BE2C (cell line): Measurements from ENCODE around the gene ASCL2.

Source experiments
- DNase-seq: peaks from one replicate; pipeline ENCODE4 v3.0.0-alpha.2; 2020
- H3K27me3 ChIP-seq: fragments of 250-450 bp; sonication (Bioruptor Pico); 2 replicates; pipeline ENCODE4 v1.5.1; 2020; ENCODE audit warnings: mild to moderate bottlenecking
- H3K36me3 ChIP-seq: fragments of 250-450 bp; sonication (Bioruptor Pico); 2 replicates; pipeline ENCODE4 v1.5.1; 2020; ENCODE audit warnings: mild to moderate bottlenecking
- H3K4me1 ChIP-seq: fragments of 250-450 bp; sonication (Bioruptor Pico); 2 replicates; pipeline ENCODE4 v1.5.1; 2020
- H3K4me3 ChIP-seq: 2 replicates; pipeline ENCODE4 v1.5.1; 2011; ENCODE audit warnings: low read depth, low read length
- H3K9me3 ChIP-seq: fragments of 250-450 bp; sonication (Bioruptor Pico); 2 replicates; pipeline ENCODE4 v1.5.1; 2020
- CTCF ChIP-seq: IDR thresholded peaks from 2 replicates; pipeline ENCODE4 v1.5.1; 2012; ENCODE audit warnings: mild to moderate bottlenecking, low read depth, low read length

The ASCL2 gene

GRCh38 chr11:2267306-2267850 lies 3.0 kb downstream of the ASCL2 start:
- Histone ChIP-seq H3K27me3 (peaks cover 26% of the 10 kb centered on the region), H3K4me3 (no peak overlapping the region), H3K4me1 (no peaks in the 10 kb centered on the region), H3K9me3 (no peaks in the 10 kb centered on the region), H3K36me3 (no peaks in the 10 kb centered on the region)
- TF ChIP-seq CTCF, result no peak
- no peak for DNase-seq

GRCh38 chr11:2266586-2267305 lies 3.6 kb downstream of the ASCL2 start:
- Histone ChIP-seq H3K27me3 (peaks cover 26% of the 10 kb centered on the region), H3K4me1 (no peaks in the 10 kb centered on the region), H3K4me3 (no peak overlapping the region), H3K36me3 (no peaks in the 10 kb centered on the region), H3K9me3 (no peaks in the 10 kb centered on the region)
- no peak for DNase-seq
- no peak for TF ChIP-seq CTCF

DNA sequence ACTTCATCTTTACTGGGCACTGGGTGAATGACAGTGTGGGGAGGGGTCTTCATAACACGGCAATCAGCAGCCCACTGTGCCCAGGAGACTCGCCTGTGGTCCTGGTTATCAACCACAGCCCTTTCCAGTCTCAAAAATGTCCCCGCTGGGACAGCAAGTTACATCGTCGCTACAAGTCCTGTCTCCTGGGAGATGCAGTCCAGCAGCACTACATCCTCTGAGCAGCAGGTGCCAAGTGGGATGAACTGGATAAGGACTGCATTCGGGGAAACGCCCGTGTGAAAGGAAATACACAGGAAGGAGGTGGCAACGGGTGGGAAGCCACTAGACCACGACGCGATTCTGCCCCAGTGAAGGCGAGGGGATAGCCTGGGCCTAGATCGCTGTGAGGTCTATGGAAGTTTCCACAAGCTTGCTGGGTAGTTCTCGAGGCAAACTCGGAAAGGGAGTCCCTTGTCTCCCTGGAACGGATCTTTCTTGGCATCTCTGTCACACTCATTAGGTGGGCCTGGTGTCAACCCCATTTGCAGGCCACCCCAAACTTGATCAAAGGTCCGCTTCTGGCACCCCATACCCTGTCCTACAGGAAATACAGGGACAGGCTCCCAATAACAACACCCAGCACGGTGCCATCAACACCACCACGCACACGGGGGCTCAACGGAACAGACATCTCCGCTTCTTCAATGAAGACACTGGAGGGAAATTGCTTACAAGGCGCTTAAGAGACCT lies 4.4 kb downstream of the ASCL2 start:
- H3K27me3 ChIP-seq, result peaks cover 26% of the 10 kb centered on the region
- no peak for TF ChIP-seq CTCF
- H3K9me3 ChIP-seq, result no peaks in the 10 kb centered on the region
- no peak for DNase-seq
- no peaks in the 10 kb centered on the region for H3K4me1 ChIP-seq
- H3K4me3 ChIP-seq, result no peak overlapping the region
- H3K36me3 ChIP-seq, result no peaks in the 10 kb centered on the region

DNA sequence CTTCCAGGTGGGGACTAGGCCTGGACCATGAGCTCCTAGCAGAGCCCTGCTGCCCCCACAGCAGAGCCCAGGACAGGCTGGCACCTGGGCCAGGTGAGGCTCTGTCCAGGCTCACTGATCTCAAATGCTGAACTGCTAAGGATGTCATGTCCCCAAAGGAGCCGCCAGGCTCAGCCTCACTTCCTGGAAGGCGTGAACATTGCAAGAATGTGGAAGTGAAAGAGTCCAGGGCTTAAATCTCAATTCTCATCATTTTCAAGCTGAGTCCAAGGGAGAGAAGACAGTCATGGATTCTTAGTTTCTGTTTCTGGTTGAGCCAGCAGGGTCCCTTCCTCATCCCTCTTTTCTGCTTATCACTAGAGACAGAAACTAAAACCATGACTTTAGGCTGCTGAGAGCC lies 5.0 kb downstream of the ASCL2 start:
- no peaks in the 10 kb centered on the region for H3K9me3 ChIP-seq
- H3K4me3 ChIP-seq, result no peak overlapping the region
- DNase-seq, result no peak
- H3K4me1 ChIP-seq, result no peaks in the 10 kb centered on the region
- H3K36me3 ChIP-seq, result no peaks in the 10 kb centered on the region
- H3K27me3 ChIP-seq, result peaks cover 19% of the 10 kb centered on the region
- TF ChIP-seq CTCF, result no peak

- H3K27me3 ChIP-seq, result peaks cover 11% of the 10 kb centered on the region
- no peaks in the 10 kb centered on the region for H3K36me3 ChIP-seq
- H3K4me1 ChIP-seq, result no peaks in the 10 kb centered on the region
- H3K4me3 ChIP-seq, result no peak overlapping the region
- DNase-seq, result no peak
- no peak for TF ChIP-seq CTCF
- H3K9me3 ChIP-seq, result no peaks in the 10 kb centered on the region
These were observed 5.9 kb downstream of the ASCL2 start for GRCh38 chr11:2264366-2265053.
